ENCODE data around the gene MVK.

GRCh38 chr12:109542876-109543275 lies 30.7 kb upstream of the MVK start:
- TF ChIP-seq CTCF (conservative IDR thresholded peaks at IDR 0.05) (no peak), EZH2 (IDR thresholded peaks at IDR 0.05; ENCODE audit: low read depth) (no peak)

All from PC-9 (cell line).